Mesendoderm (in vitro differentiated cells): ENCODE measurements around the gene EBF3.
A peak's percentile ranks its signal among the peaks of the same experiment; 100 is the strongest.

Experiments used
- DNase-seq: peaks from one replicate; pipeline ENCODE4 v3.0.0; 2013
- H2AK5ac ChIP-seq: 2 replicates; pipeline ENCODE4 v1.6.1; 2013; ENCODE audit warnings: low read length, inconsistent platforms
- H2BK120ac ChIP-seq: 2 replicates; pipeline ENCODE4 v1.6.1; 2013; ENCODE audit warnings: low read depth, mild to moderate bottlenecking, low read length, moderate library complexity, mixed read lengths
- H2BK15ac ChIP-seq: replicated peaks from 2 replicates; pipeline ENCODE4 v1.6.1; 2013; ENCODE audit warnings: low read depth, mild to moderate bottlenecking, moderate library complexity
- H2BK5ac ChIP-seq: 2 replicates; pipeline ENCODE4 v1.6.1; 2013; ENCODE audit warnings: low read length, inconsistent platforms
- H3K18ac ChIP-seq: 2 replicates; pipeline ENCODE4 v1.6.1; 2013; ENCODE audit warnings: mild to moderate bottlenecking, low read length, mixed read lengths
- H3K23ac ChIP-seq: one replicate; pipeline ENCODE4 v1.6.1; 2013; ENCODE audit warnings: low read length
- H3K27ac ChIP-seq: 2 replicates; pipeline ENCODE4 v1.5.1; 2013; ENCODE audit warnings: low read depth, mild to moderate bottlenecking, inconsistent platforms, low read length, moderate library complexity
- H3K27me3 ChIP-seq: 2 replicates; pipeline ENCODE4 v1.6.1; 2013; ENCODE audit warnings: low read length, control low read depth, mild to moderate bottlenecking, inconsistent platforms; ENCODE audit not compliant: insufficient read depth, poor library complexity
- H3K36me3 ChIP-seq: 2 replicates; pipeline ENCODE4 v1.6.1; 2013; ENCODE audit warnings: low read length, inconsistent platforms; ENCODE audit not compliant: control insufficient read depth, insufficient read depth
- H3K4ac ChIP-seq: one replicate; pipeline ENCODE4 v1.6.1; 2013; ENCODE audit warnings: low read depth, mild to moderate bottlenecking, low read length, moderate library complexity
- H3K4me1 ChIP-seq: 2 replicates; pipeline ENCODE4 v1.6.1; 2013; ENCODE audit warnings: low read depth, low read length, inconsistent platforms; ENCODE audit not compliant: control insufficient read depth
- H3K4me2 ChIP-seq: 2 replicates; pipeline ENCODE4 v1.6.1; 2013; ENCODE audit warnings: low read length
- H3K4me3 ChIP-seq: 2 replicates; pipeline ENCODE4 v1.5.1; 2013; ENCODE audit warnings: mild to moderate bottlenecking, low read length
- H3K56ac ChIP-seq: one replicate; pipeline ENCODE4 v1.6.1; 2013; ENCODE audit warnings: low read length
- H3K79me1 ChIP-seq: 2 replicates; pipeline ENCODE4 v1.6.1; 2013; ENCODE audit warnings: low read length, inconsistent platforms
- H3K79me2 ChIP-seq: 2 replicates; pipeline ENCODE4 v1.6.1; 2013; ENCODE audit warnings: mild to moderate bottlenecking, low read length; ENCODE audit not compliant: control insufficient read depth, insufficient read depth
- H3K9ac ChIP-seq: 2 replicates; pipeline ENCODE4 v1.6.1; 2013; ENCODE audit warnings: low read length, inconsistent platforms
- H4K5ac ChIP-seq: one replicate; pipeline ENCODE4 v1.6.1; 2013; ENCODE audit warnings: low read length
- H4K8ac ChIP-seq: one replicate; pipeline ENCODE4 v1.6.1; 2013; ENCODE audit warnings: low read depth, mild to moderate bottlenecking, control low read depth, low read length, moderate library complexity
- WGBS: extraction: QIAGEN DNeasy Blood & Tissue Kit; methylation state at CpG from one replicate; pipeline ENCODE4 v1.1.7; 2013; ENCODE audit warnings: low lambda C conversion rate, missing lambda C conversion rate; ENCODE audit not compliant: insufficient coverage; ENCODE audit errors: extremely low coverage; 5-methylcytosine and 5-hydroxymethylcytosine counted together

The EBF3 gene

DNA sequence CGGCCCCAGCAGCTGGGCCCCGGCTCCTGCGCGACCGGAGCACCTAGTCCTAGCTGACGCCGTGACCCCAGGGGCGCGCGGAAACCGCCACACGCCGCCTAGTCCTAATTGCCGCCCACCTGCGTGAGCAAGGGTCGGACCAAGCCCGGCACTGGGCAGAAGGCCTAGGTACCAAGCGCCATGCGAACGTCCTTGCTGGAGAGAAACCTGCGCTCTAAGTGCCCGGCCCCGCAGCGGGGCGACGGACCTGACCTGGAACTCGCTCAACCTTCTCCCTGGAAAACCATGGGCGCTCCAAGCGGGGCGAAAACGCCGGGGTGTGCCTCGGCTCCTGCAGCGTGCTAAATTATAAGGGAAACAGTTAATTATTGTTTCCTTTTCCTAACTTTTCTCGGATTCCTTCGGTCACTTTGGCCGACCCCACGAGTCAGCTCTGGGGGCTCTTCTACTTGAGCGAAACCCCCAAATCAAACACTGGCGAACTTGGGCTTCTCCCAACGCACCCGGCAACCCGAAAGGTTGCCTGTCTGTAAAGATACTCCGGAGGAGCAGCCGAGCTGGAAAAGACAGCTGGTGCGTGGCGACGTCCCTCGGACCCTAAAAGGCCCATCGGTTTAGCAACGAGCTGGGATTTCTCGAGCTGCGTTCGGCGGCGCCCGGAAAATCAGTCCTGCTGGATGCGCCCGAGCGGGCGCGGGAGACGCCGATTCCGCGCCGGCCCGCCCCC, 5.3 kb upstream of the EBF3 start:
- Histone ChIP-seq H2BK5ac (no peak overlapping the region), H4K5ac (no peak overlapping the region), H3K4me1 (no peaks in the 10 kb centered on the region), H3K23ac (no peak overlapping the region), H3K4me2 (no peak overlapping the region), H3K56ac (no peak overlapping the region), H3K79me2 (no peaks in the 10 kb centered on the region), H3K4ac (no peak overlapping the region), H2BK15ac (no peak overlapping the region), H3K9ac (no peak overlapping the region), H2AK5ac (no peak overlapping the region), H3K27ac (no peak overlapping the region), H3K27me3 (peaks cover 81% of the 10 kb centered on the region), H3K4me3 (no peak overlapping the region), H3K18ac (no peak overlapping the region), H4K8ac (no peak overlapping the region), H3K79me1 (no peaks in the 10 kb centered on the region), H2BK120ac (no peak overlapping the region), H3K36me3 (no peaks in the 10 kb centered on the region)
- no peak for DNase-seq
- WGBS = no CpG with 5 or more reads among the region's 68 CpGs

DNA sequence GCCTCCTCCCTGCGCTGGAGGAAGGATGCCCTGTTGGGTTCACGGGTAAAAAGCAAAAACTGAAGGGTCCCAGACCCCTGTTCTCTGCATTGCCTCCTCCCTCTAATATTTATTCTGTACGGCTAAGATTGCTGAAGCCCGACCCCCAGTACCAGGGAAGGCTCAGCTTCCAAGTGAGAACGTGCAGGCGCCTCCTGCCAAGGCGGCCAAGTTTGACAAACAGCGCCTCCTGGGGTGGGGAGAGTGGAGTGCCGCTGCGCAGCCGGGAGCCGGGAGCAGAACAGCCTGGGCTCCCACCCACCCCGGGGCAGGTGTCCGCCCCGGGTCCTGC, 4.7 kb upstream of the EBF3 start:
- H4K5ac ChIP-seq = no peak overlapping the region
- H3K23ac ChIP-seq = no peak overlapping the region
- WGBS = no CpG with 5 or more reads among the region's 15 CpGs
- H3K27me3 ChIP-seq = peaks cover 81% of the 10 kb centered on the region
- H2BK15ac ChIP-seq = no peak overlapping the region
- H3K4me3 ChIP-seq = no peak overlapping the region
- no peak overlapping the region for H2BK5ac ChIP-seq
- H2AK5ac ChIP-seq = no peak overlapping the region
- no peak overlapping the region for H3K9ac ChIP-seq
- H3K4me1 ChIP-seq = no peaks in the 10 kb centered on the region
- no peak overlapping the region for H3K27ac ChIP-seq
- H3K18ac ChIP-seq = no peak overlapping the region
- H2BK120ac ChIP-seq = no peak overlapping the region
- no peak overlapping the region for H3K56ac ChIP-seq
- no peaks in the 10 kb centered on the region for H3K36me3 ChIP-seq
- peak; percentile 84 for DNase-seq
- no peak overlapping the region for H3K4me2 ChIP-seq
- no peaks in the 10 kb centered on the region for H3K79me1 ChIP-seq
- no peaks in the 10 kb centered on the region for H3K79me2 ChIP-seq
- no peak overlapping the region for H4K8ac ChIP-seq
- no peak overlapping the region for H3K4ac ChIP-seq

DNA sequence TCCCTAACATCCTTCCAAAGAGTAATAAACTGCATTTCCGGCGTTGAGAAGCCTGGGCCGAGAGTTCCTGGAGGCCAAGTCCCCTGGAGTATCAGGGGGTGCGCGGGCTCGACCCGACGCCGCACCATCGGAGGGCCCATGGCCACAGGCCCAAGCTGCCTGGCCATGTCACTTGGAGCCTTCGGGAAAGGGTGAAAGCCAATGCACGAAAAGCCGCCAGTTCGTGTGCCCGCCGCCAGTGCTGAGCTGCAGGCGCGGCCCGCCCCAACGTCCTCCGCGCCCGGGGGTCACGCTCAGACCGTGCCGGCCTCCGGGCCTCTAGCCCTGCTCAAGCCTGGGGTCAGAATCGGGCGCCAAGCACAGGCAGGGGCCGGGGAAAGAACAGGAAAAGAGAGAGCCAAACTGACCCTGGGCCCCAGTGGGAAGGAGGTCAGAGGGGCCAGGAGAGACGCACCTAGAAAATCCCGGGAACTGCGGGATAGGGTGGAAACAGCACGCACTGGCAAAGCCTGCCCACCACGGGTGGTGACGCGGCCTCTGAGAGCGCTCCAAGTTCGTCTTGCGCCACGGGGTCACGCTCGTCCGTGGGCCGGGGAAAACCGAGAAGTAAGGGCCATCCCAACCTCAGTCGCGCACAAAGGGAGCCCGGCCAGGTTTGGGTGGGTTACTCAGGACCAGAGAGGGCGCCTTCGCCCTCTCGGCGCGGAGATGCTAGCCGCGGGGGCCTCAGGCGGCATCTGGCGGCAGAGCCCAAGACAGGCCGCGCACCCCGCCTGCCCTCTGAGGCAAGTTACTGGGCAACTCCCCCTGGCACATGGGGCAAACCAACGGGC, 4.2 kb upstream of the EBF3 start:
- no peak overlapping the region for H3K18ac ChIP-seq
- no peak for DNase-seq
- H3K9ac ChIP-seq = peak overlapping the region; percentile 8
- H4K8ac ChIP-seq = no peak overlapping the region
- no peak overlapping the region for H3K4me3 ChIP-seq
- no peak overlapping the region for H2AK5ac ChIP-seq
- H2BK120ac ChIP-seq = no peak overlapping the region
- no peak overlapping the region for H3K27ac ChIP-seq
- peak overlapping the region; percentile 20 for H3K4me2 ChIP-seq
- H3K23ac ChIP-seq = no peak overlapping the region
- H4K5ac ChIP-seq = no peak overlapping the region
- H2BK15ac ChIP-seq = no peak overlapping the region
- H2BK5ac ChIP-seq = no peak overlapping the region
- no peaks in the 10 kb centered on the region for H3K79me1 ChIP-seq
- WGBS = no CpG with 5 or more reads among the region's 62 CpGs
- H3K56ac ChIP-seq = peak overlapping the region; percentile 3
- H3K4me1 ChIP-seq = no peaks in the 10 kb centered on the region
- H3K4ac ChIP-seq = no peak overlapping the region
- peaks cover 76% of the 10 kb centered on the region for H3K27me3 ChIP-seq
- H3K79me2 ChIP-seq = no peaks in the 10 kb centered on the region
- no peaks in the 10 kb centered on the region for H3K36me3 ChIP-seq

DNA sequence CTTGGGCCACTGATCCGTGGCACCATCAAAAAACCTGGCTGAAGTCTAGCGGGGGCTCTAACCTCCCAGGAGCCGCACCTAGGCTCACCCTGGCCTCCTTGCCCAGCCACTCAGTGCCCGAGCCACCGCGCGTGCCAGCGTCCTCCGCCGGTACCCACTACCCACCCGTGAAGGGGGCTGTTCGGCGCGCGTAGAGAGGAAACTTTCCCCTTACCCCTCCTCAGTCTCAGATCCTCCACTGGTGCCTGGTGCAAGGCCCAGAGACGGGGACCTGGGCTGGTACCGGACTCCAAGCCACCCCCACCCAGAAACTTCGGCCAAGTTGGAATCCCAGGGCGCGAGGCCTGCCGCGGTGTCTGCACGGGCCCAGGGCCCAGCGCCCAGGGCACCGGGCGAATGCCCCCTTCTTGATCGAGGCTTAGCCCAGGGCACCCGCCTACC, 3.5 kb upstream of the EBF3 start:
- Histone ChIP-seq H3K4me2 (no peak overlapping the region), H3K36me3 (no peaks in the 10 kb centered on the region), H3K23ac (peak overlapping the region; percentile 29), H2BK120ac (no peak overlapping the region), H3K79me2 (no peaks in the 10 kb centered on the region), H3K56ac (no peak overlapping the region), H2BK5ac (no peak overlapping the region), H4K5ac (no peak overlapping the region), H3K4me3 (no peak overlapping the region), H3K9ac (no peak overlapping the region), H3K27ac (no peak overlapping the region), H3K79me1 (no peaks in the 10 kb centered on the region), H4K8ac (no peak overlapping the region), H3K18ac (no peak overlapping the region), H3K27me3 (peaks cover 73% of the 10 kb centered on the region), H3K4ac (no peak overlapping the region), H2AK5ac (no peak overlapping the region), H3K4me1 (no peaks in the 10 kb centered on the region), H2BK15ac (no peak overlapping the region)
- no peak for DNase-seq
- WGBS = no CpG with 5 or more reads among the region's 28 CpGs

DNA sequence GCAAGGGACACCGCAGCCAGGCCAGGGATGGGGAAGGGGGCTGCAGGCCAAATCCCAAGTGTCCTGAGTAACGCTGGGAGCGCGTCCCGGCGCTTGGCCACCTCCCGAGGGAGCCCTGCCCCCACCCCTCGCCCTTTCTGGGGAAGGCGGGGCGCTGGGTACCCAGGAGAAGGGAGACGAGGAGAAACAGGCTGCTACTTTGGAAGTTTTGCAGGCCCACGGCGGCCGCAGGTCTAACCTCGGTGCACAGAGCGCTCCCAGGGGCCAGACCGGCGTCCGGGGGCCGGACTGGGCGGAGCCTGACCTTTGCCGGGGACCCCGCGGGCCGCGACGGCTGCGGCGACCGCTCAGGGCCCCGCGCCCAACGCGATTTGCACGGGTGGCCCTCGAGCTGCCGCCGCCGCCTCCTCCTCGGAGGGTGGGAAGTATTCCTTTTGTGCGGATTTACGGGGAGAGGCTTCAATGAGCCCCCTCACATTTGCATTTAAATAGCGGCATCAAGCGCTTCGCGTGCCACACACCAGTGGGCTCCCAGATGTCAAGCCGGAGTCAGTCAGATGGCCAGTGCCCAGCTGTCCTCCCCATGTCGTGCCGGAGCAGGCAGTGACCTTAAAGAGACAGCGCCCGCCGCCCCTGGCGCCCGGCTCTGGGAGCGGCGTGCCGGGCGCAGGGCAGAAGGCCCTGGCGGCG, 3.0 kb upstream of the EBF3 start:
- DNase-seq = no peak

More for the DNA sequence above, 3.0 kb upstream of the EBF3 start:
- Histone ChIP-seq H3K79me1 (no peaks in the 10 kb centered on the region), H4K5ac (no peak overlapping the region), H3K4ac (no peak overlapping the region), H3K18ac (no peak overlapping the region), H3K56ac (no peak overlapping the region), H3K23ac (no peak overlapping the region), H4K8ac (no peak overlapping the region), H2AK5ac (no peak overlapping the region), H2BK15ac (no peak overlapping the region), H3K4me2 (peak overlapping the region; percentile 8), H2BK120ac (no peak overlapping the region), H3K4me3 (no peak overlapping the region), H3K27ac (no peak overlapping the region), H3K79me2 (no peaks in the 10 kb centered on the region), H2BK5ac (no peak overlapping the region), H3K36me3 (no peaks in the 10 kb centered on the region), H3K4me1 (no peaks in the 10 kb centered on the region), H3K27me3 (peaks cover 75% of the 10 kb centered on the region), H3K9ac (no peak overlapping the region)
- no CpG with 5 or more reads among the region's 60 CpGs for WGBS
